Stimulated activated CD8-positive, alpha-beta memory T cell treated with anti-CD3 and anti-CD28 coated beads, Interleukin-4, amount 100 ng/mL, for 4 hours (primary cell): ENCODE measurements around the gene CENATAC.
"Not testable (repeated sequence)": the region's sequence is repeated elsewhere in the genome, so short reads cannot be mapped to it uniquely, and the experiment has no call there.

ENCODE experiments used
- DNase-seq, 2 donors: peaks; one replicate each; pipeline ENCODE4 v3.0.0-alpha.2; 2020; ENCODE audit warnings: low read depth in 2 of 2, low spot score in 1 of 2

CENATAC gene

GRCh38 chr11:118996926-118997626 is 862 bp upstream of the CENATAC start:
- no peak for DNase-seq

DNA sequence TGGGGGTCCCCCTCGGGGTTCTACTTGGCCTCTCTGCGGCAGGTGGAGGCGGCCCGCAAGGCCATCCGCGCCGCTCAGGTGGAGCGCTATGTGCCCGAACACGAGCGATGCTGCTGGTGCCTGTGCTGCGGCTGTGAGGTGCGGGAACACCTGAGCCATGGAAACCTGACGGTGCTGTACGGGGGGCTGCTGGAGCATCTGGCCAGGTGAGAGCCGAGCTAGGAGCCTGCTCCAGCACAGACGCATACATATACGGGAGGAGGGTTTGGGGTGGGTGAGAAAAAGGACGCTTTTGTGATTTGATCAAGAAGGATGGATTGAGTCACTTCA is 415 bp downstream of the CENATAC start:
- no peak for DNase-seq

DNA sequence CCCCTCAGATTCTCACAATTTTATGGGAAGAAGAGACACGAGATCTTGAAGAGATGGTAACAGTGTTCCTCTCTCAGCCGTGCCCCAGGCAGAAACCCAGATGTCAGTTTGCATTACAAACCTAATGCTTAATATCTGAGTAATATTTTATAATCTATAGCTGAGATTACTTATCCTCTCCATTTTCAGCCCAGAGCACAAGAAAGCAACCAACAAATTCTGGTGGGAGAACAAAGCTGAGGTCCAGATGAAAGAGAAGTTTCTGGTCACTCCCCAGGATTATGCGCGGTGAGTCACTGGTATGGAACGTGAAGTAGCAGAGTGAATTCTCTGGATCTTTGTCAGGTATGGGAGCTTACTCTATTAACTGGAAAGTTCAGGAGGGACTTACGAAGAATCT is 884 bp downstream of the CENATAC start:
- no peak for DNase-seq

GRCh38 chr11:119000906-119001305 is 3.0 kb downstream of the CENATAC start:
- no peak for DNase-seq

- no peak for DNase-seq
Observed at GRCh38 chr11:119006656-119007055, 8.7 kb downstream of the CENATAC start.

- no peak for DNase-seq
Observed at GRCh38 chr11:119011476-119012053, 13.6 kb downstream of the CENATAC start.

GRCh38 chr11:119012629-119013170 is 14.8 kb downstream of the CENATAC start:
- no peak for DNase-seq

GRCh38 chr11:119014209-119014924 is 16.4 kb downstream of the CENATAC start:
- no peak for DNase-seq

DNA sequence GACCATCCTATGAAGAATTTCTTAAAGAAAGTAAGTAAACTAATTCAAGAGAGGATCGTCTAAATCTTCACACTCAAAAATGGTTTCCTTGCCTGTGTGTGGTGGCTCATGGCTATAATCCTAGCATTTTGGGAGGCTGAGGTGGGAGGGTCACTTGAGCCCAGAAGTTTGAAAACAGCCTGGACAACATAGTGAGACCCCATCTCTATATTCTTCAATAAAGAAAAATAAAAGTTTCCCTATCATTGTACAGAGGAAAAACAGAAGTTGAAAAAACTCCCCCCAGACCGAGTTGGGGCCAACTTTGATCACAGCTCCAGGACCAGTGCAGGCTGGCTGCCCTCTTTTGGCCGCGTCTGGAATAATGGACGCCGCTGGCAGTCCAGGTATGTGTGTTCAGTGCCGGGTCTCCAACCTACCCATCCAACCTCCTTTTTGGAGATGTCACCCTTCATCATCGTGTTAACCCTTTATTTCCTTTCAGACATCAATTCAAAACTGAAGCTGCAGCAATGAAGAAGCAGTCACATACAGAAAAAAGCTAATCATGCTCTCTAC is 17.2 kb downstream of the CENATAC start:
- DNase-seq = no peak

DNA sequence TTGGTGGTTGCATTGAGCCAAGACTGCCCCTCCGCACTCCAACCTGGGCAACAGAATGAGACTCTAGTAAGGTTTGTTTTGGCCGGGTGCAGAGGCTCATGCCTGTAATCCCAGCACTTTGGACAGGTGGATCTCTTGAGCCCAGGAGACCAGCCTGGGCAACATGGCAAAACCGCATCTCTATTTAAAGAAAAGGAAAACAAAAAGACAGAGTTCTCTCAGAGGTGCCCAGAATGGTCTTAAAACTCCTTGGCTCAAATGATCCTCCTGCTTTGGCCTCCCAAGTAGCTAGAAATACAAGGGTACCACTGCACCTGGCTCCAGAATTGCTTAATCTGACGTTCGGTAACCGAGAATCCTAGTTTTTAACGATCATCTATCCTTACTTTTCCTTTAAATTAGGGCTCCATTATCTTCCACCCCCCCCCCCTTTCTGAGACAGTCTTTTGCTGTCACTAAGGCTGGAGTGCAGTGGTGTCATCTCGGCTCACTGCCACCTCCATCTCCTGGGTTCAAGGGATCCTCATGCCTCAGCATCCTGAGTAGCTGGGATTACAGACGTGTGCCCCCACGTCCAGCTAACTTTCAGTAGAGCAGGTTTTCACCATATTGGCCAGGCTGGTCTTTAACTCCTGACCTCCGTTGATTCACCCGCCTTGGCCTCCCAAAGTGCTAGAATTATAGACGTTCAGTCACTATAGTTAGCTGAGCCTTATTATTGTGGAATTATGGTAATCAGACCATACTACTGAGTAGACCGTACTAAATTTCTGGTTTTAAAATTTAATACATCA is 18.5 kb downstream of the CENATAC start:
- DNase-seq = no peak

- not testable (repeated sequence) for DNase-seq
Observed at GRCh38 chr11:119017377-119017776, 19.4 kb downstream of the CENATAC start.

- peak; percentile 83 to 90 for DNase-seq
Observed at GRCh38 chr11:119018074-119018938, 20.4 kb downstream of the CENATAC start, which contains the start of the genes RPS25 and TRAPPC4. RPS25 (minus strand) TSS chr11:119018343; CDS start chr11:119018284, 59 bp downstream. TRAPPC4 (plus strand) TSS chr11:119018766; CDS start chr11:119018796, 30 bp downstream.

DNA sequence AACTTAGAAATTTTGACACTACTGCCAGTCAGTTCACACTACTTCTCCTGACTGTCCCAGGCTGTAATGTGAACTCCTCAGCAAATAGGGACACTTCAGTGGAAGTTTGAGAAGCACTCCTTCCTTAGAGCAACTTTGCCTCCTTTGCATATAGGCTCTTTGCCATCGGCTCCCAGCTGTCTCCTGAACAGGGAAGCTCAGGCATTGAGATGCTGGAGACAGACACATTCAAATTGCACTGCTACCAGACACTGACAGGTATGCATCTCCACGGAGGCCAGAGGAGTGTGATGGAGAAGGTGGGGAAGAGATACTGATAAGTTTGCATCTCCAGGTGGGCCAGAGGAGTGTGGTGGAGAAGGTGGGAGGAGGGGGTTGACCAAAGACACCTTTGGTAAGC is 22.1 kb downstream of the CENATAC start:
- no peak for DNase-seq

- no peak for DNase-seq
Observed at GRCh38 chr11:119021631-119022030, 23.7 kb downstream of the CENATAC start.

DNA sequence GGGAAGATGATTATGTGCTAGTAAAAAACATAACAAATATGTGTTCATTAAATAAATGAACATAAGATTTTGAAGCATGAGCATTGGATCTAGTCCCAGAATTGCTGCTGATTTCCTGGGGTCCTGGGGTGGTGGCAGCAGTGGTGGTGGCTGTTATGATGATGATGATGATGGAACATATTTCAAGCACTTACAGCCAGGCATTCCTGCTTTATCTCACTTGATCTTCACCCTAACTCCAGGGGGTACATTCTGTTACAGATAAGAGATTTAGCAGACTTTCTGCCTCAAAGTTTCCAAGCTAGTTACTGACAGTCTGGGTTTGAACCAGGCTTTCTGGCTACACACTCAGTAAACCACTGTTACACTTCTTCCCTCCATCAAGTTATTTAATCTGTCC is 25.8 kb downstream of the CENATAC start:
- DNase-seq = no peak

GRCh38 chr11:119024430-119025098 is 26.6 kb downstream of the CENATAC start:
- DNase-seq = no peak

DNA sequence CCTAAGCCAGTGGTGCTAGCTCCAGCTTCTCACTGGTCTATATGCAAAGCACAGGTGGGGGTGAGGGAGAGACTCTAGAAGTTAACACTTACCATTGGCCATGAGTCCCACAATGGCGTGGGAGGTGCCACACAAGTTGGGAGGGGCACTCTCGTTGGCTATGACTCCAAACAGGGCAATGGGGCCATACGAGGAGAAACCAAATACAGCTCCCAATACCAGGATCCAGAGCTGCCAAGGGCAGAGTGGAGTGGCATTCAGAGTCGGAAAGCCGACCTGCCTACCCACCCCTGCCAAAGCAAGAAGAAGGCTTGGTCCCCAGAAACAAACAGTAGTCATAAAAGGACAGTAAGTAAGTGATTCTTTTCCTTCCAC is 27.1 kb downstream of the CENATAC start:
- DNase-seq = no peak

- DNase-seq = no peak
Observed at GRCh38 chr11:119025541-119025940, 27.6 kb downstream of the CENATAC start.

DNA sequence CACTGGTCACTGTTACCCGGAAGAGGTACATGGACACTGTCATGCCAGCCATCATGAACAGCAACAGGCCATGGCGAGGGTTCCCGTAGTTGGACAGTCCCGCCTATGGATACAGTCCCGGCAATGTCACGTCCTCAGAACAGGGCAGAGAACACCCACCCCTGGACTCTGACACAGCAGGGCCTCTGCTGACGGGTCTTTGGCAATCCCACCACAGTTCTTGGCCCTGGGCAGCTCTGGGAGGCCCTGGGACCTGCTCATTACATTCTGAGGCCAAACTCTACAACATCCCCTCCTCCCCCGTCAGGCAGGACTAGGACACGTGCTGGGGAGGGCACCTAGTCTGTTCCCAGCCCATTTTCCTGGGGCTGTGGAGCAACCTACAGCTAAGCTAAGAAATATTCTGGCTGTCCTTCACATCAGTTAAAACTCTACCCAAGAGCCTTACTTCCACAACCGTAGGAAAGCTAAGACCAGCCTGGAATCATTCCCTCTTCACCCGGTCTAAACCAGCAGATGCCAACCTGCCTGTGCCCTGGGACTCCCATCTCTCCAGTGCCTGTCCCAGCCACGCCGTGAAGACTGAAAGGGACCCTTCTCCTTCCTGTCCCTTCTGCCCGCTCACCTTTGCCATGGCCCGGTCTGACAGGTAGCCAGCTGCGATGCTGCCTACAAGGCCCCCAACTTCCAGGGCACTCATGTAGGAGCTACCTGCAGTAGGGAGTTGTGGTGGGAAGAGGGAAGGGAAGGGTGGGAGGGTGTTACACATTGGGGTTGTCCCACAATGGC is 28.2 kb downstream of the CENATAC start:
- no peak for DNase-seq
